HG02970 (cell line): ENCODE results near the gene FOXK2.
"Not testable (repeated sequence)": the region's sequence is repeated elsewhere in the genome, so short reads cannot be mapped to it uniquely, and the experiment has no call there.

Experiments used
- ATAC-seq: cut with Tn5 transposase; IDR thresholded peaks from one replicate; pipeline ENCODE4 v1.9.1; 2021; ENCODE audit warnings: mild to moderate bottlenecking, moderate library complexity, moderate number of reproducible peaks; ENCODE audit not compliant: unreplicated experiment, low FRiP score

Gene FOXK2

DNA sequence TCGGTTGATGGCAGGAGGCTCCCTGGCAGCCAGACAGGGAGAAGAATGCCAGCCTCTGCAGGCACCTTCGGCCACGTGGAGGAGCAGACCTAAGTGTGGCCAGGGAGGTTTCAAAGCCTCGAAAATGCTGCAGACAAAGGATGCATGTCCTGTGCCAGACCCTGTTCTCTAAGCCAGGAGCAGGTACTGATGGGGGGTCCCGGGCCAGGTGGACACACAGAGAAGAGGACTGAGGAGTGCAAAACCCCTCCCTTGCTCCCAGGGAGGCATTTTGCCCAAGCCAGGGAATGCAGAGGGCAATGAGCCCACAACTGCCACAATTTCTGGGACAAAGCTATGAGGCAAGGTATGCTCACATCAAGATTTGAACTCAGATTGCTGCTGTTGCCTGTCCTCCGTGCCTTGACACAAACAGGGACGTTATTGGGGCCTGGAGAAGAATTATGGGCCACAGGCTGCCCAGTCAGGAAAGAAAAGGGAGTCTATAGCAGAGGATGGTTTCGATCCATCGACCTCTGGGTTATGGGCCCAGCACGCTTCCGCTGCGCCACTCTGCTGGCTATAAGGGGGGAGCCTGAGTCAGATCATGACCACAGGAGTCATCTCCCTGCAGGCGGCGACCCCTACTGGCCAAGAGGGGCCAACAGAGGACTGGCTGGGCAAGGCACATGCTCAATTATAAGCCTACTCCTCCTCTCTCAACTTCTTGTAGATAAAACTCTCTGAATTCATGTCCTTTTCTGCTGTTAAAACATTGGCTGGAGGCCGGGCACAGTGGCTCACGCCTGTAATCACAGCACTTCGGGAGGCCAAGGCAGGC lies 25.1 kb upstream of the FOXK2 start:
- peak; percentile 49 for ATAC-seq

DNA sequence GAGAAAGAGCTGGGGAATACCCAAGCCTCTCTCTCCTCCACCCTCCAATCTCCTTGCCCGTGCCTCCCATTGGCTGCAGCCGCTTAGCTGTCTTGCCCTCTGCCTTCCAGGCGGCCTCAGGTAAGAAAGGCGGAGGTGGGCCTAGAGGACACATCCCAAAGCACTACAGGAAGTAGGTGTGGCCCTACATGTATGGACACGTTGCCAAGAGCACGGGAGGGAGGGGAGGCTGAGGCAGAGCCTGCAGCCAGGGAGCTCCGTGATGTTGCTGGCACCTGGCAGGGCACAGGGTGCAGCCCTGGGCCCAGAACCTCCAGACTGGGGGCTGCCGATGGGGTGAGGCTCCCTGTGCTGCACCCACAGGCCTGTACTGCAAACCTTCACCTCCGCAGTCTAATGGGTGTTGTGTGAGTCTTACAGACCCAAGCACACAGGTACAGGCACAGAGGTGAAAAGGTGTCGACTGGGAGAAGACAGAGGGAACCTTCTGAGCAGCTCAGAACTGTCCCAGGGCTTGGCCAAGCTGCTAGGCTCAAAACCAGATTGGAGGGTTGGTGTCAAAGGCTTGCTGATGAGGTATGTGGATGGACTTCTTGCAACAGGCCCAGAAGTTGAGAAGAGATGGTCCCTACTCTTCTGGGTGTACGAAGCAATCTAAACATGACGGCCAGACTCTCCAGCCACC lies 23.5 kb upstream of the FOXK2 start:
- no peak for ATAC-seq

DNA sequence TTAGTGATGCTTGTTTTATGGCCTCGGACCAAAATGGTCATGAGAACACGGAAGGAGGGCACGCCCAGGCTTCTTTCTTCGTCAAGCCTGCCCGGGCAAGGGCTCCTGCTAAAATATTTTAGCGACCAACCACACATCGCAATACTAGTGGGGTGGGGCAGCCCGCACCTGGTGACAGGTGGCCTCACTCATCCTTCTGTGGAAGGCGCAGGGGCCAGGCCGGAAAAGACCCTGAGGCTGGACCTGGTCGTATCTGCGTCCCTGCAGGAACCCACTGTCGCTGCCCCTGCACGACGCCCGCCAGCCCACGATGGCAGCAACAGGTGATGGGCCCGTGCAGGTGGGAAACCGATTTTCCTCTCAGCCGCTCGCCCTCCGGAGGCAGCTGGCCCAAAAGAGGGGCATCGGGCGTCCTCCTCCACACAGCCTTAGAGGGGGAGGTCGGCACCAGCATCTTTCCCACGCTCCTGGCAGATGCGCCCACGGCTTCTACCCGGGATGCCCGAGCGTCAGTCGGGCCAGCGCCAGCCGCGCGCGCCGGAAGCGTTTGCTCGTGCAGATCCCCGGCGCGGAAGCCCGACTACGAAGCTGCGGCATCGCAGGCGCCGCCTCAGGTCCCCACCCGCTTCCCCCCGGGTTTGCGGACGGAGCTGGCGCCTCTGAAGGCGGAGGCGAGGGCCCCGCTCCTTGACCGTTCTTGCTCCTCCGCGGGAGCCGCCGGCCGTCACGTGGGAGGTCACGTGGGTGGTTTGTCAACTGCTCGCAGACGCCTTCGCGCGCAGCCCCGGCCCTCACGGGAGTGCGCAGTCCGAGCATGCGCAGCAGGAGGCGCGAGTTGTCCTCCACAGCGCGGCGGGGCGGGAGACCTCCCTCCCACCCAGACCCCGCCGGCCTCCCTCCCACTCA lies 22.8 kb upstream of the FOXK2 start:
- ATAC-seq, result peak; percentile 60

DNA sequence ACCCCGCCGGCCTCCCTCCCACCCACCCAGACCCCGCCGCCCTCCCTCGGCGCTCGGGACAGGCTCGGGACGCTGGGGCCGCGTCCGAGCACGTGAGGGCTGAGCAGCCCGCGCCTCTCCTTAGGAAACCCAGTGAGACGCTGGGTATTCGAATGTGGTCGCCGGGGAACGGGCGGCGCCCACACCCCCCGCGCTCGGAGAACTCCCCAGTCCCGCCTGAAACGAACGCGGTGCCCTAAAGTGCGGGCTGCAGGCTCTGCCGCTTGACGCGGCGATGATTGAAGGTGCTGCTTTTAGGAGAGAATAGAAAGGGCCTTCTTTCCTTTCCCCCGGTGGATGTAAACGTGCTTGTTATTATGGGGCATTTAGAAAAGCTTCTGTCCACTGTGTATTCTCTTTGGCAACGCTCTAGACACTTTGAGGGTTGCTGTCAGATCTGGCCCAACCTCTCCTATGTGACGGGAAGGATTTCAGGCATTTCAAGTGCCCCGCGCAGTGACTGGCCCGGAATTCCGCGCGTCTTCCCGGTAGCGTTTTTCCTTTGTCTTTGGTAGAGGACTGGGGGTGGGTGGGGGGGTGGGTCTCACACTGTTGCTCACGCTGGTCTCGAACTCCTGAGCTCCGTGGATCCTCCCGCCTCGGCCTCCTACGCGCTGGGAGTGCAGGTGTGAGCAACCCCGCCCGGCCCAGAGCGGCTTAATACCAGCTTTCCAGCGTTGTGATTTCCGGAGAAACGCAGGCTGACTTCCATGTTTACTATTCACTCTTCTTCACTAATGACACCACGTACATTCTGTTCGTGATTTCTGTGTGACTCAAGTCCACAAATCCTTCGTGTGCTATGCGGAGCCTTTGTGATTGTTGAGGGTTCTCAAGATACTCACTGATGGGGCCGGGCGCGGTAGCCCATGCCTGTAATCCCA lies 21.8 kb upstream of the FOXK2 start:
- peak; percentile 2 for ATAC-seq

DNA sequence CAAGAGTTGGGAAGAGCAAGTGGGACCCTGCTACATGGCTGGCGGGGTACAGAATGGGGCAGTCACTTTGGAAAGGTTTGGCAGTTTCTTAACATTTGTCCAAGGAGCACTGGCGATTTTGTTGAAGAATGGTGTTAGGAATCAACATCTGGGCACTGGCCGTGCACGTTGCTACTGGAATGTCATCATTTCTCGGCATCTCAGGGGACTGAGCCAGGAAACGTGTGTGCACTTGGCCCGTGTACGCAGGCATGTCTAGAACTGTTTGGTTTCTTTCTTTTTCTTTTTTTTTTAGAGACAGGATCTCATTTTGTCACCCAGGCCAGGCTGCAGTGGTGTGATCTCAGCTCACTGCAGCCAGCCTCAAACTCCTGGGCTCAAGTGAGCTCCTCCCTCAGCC lies 17.3 kb upstream of the FOXK2 start:
- no peak for ATAC-seq

DNA sequence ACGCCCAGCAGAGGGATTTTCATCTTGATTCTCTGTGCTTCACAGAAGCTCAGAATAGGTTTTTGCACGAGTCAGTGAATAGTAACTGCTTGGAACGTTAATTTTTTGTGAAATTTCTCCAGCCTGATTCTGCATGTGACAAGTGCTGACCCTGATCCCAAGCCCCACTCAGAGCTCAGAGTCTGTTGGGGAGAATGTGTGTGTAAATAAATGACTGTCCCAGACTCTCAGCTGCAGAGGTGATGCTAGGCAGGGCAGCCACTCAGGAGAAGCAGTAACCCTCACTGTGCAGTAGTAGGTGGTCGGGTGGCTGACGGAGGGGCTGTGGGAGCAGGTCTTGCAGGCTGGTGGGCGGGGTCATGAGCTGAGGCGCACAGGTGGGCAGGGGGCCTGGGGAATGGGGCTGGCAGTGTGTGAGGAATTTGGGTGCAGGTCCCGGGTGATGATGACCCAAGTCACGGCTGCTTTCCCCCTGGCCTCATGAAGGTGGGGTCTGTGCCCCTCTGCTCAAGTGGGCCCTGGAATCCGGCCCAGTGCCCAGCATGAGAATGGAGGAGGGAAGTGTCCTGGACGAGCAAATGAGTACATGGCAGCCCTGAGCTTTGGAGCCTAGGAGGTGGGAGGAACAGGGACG lies 16.3 kb upstream of the FOXK2 start:
- no peak for ATAC-seq

DNA sequence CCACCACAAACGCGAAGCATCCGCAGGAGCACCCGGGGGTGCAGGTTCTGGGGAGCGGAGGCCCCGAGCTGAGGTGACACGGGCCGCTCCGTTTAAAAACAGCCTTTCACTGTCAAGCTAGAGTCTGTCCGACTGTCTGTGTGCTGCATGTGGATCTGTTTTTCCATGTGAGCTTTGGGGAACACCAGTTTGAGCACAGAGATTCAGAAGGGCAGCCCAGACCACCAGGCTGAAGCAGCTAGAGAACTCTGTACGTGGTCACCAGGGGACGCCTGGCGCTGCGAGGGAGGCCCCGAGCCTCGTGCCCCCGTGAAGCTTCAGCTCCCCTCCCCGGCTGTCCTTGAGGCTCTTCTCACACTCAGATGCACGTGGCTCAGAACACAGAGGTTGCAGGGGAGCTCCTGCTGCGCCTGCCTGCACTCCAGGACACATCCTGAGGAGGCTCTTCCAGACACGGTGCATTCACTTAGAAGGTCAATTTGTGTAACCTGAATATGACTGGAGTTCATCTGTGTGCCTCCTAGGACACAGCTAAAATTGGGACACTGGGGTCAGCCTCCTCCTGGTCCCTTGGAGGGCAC lies 15.7 kb upstream of the FOXK2 start:
- no peak for ATAC-seq

DNA sequence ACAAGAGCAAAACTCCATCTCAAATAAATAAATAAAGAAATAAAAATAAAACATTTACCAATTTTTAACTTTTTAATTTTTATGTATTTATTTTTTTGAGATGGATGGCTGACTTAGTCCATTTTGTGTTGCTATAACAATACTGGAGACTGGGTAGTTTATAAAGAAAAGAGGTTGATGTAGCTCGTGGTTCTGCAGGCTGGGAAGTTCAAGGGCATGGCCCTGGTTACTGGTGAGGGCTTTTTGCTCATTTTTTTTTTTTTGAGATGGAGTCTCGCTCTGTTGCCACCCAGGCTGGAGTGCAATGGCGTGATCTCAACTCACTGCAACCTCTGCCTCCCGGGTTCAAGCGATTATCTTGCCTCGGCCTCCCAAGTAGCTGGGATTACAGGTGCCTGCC lies 14.2 kb upstream of the FOXK2 start:
- ATAC-seq, result no peak

DNA sequence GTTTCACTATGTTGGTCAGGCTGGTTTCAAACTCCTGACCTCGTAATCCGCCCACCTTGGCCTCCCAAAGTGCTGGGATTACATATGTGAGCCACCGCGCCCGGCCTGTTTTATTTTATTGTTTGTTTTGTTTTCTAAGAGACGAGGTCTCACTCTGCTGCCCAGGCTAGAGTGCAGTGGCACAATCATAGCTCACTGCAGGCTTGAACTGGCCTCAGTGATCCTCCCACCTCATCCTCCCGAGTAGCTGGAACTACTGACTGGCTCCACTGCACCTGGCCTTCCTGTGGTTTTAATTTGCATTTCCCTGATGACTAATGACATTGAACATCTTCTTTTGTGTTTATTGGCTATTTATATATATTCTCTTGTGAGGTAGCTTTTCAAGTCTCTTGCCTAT lies 13.1 kb upstream of the FOXK2 start:
- peak; percentile 60 for ATAC-seq

DNA sequence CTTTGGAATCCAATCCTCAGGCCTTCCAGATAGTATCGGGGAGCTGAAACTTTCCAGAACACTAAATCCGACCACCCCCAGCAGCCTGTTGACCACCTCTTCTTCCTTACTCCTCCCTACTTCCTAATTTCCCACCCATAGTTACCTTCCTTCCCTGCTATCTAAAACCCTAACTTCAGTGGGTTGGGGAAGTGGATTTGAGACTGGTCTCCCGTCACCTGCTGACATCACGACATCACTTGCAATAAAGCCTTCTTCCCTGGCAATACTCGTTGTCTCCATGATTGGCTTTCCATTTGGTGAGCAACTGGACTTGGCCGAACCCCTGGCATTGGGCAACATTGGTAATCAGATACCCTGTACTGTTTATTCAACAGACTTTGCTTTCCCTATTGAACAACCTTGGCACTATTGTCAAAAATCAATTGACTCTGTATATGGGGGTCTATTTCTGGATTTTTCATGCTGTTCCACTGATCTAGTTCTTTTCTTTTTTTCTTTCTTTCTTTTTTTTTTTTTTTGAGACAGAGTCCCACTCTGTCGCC lies 11.8 kb upstream of the FOXK2 start:
- ATAC-seq, result no peak

DNA sequence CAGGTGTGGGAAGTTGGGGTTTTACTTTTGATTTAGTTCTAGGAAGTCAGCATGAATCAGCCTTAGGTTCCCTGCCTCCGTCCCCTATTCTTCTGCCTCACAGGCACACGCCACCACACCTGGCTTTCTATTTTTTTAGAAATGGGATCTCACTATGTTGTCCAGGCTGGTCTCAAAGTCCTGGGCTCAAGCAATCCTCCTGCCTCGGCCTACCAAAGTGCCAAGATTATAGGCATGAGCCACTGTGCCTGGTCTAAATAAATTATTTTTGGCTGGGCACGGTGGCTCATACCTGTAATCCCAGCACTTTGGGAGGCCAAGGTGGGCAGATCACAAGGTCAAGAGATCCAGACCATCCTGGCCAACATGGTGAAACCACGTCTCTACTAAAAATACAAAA lies 7.9 kb upstream of the FOXK2 start:
- not testable (repeated sequence) for ATAC-seq

DNA sequence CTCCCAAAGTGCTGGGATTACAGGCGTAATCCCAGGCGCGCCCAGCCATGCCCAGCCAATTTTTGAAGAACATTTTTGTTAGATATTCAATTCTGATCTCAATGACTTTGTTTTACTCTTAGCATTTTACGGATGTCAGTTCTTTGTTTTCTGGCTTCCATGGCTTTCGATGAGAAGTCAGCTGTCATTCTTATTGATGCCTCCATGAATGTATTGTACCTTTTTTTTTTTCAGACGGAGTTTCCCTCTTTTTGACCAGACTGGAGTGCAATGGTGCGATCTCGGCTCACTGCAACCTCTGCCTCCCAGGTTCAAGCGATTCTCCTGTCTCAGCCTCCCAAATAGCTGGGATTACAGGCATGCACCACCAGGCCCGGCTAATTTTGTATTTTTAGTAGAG lies 5.7 kb upstream of the FOXK2 start:
- not testable (repeated sequence) for ATAC-seq

DNA sequence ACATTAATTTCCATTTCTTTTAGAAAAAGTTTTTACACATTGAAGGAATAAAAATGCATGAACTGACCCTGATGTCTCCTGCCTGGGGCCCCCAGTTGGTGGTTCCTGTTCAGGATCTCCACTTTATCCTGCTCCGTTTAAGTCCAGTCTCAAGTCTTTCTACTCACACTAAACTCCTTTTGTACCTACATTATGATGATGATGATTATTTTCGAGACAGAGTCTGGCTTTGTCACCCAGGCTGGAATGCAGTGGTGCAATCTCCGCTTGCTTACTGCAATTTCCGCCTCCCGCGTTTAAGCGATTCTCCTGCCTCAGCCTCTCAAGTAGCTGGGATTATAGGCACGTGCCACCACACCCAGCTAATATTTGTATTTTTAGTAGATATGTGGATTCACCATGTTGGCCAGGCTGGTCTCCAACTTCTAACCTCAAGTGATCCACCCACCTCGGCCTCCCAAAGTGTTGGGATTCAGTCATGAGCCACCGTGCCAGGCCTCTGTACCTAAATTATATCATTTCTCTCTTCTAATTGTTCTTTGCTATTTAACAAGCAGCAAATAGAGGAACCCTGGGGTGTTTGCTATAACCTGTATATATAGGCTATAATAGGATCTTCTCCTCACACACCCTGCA lies 2.2 kb upstream of the FOXK2 start:
- no peak for ATAC-seq

DNA sequence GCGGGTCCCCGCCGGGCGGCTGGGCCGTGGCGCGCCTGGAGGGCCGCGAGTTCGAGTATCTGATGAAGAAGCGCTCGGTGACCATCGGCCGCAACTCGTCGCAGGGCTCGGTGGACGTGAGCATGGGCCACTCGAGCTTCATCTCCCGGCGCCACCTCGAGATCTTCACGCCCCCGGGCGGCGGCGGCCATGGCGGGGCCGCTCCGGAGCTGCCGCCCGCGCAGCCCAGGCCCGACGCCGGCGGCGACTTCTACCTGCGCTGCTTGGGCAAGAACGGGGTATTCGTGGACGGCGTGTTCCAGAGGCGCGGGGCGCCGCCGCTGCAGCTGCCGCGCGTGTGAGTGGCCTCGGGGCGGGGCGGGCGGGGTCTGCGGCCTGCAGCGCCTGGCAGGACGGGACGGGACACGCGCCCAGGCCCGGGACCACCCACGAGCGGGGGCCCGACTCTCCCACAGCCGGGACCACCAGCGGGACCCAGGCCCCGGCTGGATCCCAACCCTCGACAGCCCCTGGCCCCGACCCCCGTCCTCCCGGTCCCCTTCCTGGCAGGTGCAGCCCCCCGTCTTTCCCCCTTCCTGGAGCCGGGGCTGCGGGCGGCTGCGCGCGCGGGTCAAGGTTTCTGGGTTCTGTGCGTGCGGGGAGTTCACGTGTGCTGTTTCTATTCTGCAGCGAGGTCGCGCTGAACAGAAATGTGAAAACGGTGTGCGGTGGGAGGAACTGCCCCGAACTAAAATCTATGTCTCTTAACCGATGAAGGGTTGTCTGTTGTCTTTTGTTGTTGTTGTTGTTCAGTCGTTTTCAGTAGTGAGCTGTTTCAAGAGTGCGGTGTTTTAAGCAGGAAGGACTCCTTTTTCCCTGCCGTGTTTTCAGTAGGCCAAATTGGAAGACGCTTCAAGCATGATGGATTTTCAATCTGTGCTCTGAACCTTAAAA lies 705 bp downstream of the FOXK2 start:
- ATAC-seq, result no peak

DNA sequence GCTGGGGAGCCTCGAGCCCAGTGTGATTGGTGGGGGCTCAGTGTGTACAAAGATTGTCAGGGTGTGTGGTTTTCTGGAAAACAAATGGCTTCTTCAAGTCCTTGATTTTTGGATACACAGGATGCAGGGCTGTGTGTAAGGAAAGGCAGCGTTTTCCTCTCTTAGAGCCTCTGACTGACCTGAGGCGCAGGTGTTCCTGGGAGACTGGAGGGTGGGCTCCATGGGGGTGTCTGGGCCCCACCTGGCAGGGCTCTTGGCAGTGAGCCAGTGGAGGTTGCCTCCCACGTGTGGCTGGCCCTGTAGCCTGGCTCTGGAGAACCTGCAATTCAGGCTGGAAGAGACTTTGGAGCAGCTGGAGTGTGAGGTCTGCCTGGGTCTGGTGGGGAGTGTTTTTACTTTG lies 5.0 kb downstream of the FOXK2 start:
- ATAC-seq, result no peak

DNA sequence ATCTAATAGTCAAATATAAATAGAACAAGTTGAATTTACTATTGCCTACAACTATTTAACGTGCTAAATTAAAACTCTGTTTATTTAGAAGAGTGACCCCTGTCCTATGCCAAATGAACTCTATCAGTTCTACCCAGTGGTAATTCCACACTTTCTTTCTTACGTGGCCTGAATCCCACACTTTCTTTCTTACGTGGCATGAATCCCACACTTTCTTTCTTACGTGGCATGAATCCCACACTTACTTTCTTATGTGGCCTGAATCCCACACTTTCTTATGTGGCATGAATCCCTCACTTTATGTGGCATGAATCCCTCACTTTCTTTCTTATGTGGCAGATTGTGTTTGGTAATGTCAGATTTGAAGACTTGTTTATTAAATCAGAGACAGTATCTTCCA lies 6.2 kb downstream of the FOXK2 start:
- no peak for ATAC-seq

DNA sequence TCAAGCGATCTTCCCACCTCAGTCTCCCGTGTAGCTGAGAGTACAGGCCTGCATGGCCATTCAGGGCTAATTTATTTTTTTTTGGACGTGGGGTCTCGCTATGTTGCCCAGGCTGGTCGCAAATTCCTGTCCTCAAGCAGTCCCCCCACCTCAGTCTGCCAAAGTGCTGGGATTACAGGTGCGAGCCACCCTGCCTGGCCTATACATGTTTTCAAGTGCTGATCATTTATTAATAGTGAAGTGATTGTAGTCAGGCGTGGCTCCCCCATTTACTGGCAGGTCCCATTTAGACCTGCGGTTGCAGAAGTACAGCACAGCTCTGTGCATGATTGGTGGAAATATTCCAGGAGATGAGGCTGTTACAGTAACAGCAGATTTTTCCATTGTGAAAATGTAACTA lies 8.4 kb downstream of the FOXK2 start:
- no peak for ATAC-seq
